ENCODE data around the gene SH3GL3. TPM values are rescaled to one million over a fixed set of nuclear protein-coding genes. Genes with fewer than 3 reads are reported as not detected.

SH3GL3 gene
- total RNA-seq, 2 experiments from 2014 or later: not detected

GRCh38 chr15:83656943-83657528 lies 209.9 kb downstream of the SH3GL3 start:
- no peak overlapping the region for H3K4me2 ChIP-seq (ENCODE audit: low read length)
- no peak for TF ChIP-seq CTCF (conservative IDR thresholded peaks at IDR 0.05; ENCODE audit: low read length)
- no peak for TF ChIP-seq EZH2phosphoT487 (IDR thresholded peaks at IDR 0.05; ENCODE audit: borderline replicate concordance, low read depth, low read length)
- POLR2A ChIA-PET: no interaction called here

GRCh38 chr15:83657549-83657948 lies 210.4 kb downstream of the SH3GL3 start:
- Histone ChIP-seq H3K27ac (ENCODE audit: low read depth, low read length, poor library complexity, severe bottlenecking) (no peak overlapping the region), H2AFZ (ENCODE audit: low read length) (no peak overlapping the region), H4K20me1 (ENCODE audit: insufficient read depth, low read length) (no peaks in the 10 kb centered on the region), H3K9me3 (ENCODE audit: low read length) (no peaks in the 10 kb centered on the region), H3K9me2 (ENCODE audit: insufficient read depth, low read length) (no peaks in the 10 kb centered on the region), H3K79me2 (ENCODE audit: insufficient read depth, low read depth, low read length) (no peaks in the 10 kb centered on the region), H3K4me2 (ENCODE audit: low read length) (no peak overlapping the region), H3K36me3 (ENCODE audit: insufficient read depth, low read length) (no peaks in the 10 kb centered on the region), H3K4me1 (ENCODE audit: insufficient read depth, low read length, poor library complexity, severe bottlenecking) (no peaks in the 10 kb centered on the region), H3K4me3 (ENCODE audit: low read depth, low read length, poor library complexity, severe bottlenecking) (no peak overlapping the region)
- no TSS peak for BruUV-seq (replicated peaks)
- ChIA-PET CTCF (ENCODE audit: unreplicated experiment) (interaction anchor here (0.5 kb wide), 1 partner anchor 34 kb away, joined by 3 read pairs; no protein-coding TSS in a partner anchor), POLR2A (no interaction called here)
- intact Hi-C loops (cut with micrococcal nuclease; ENCODE audit: unreplicated experiment): no loop called here
- no peak for DNase-seq (ENCODE audit: low spot score)
- peak; percentile 57 for TF ChIP-seq CTCF (conservative IDR thresholded peaks at IDR 0.05; ENCODE audit: low read length)
- TF ChIP-seq EZH2phosphoT487 (IDR thresholded peaks at IDR 0.05; ENCODE audit: borderline replicate concordance, low read depth, low read length): no peak

More at GRCh38 chr15:83656943-83657528, 209.9 kb downstream of the SH3GL3 start:
- no peaks in the 10 kb centered on the region for H3K36me3 ChIP-seq (ENCODE audit: insufficient read depth, low read length)
- intact Hi-C loops (cut with micrococcal nuclease; ENCODE audit: unreplicated experiment): no loop called here
- H2AFZ ChIP-seq (ENCODE audit: low read length): no peak overlapping the region
- no TSS peak for BruUV-seq (replicated peaks)
- H3K79me2 ChIP-seq (ENCODE audit: insufficient read depth, low read depth, low read length): no peaks in the 10 kb centered on the region
- H3K9me3 ChIP-seq (ENCODE audit: low read length): no peaks in the 10 kb centered on the region
- CTCF ChIA-PET (ENCODE audit: unreplicated experiment): interaction anchor here (0.5 kb wide), 1 partner anchor 34 kb away, joined by 3 read pairs; no protein-coding TSS in a partner anchor
- no peaks in the 10 kb centered on the region for H3K9me2 ChIP-seq (ENCODE audit: insufficient read depth, low read length)
- no peak overlapping the region for H3K4me3 ChIP-seq (ENCODE audit: low read depth, low read length, poor library complexity, severe bottlenecking)
- no peak for DNase-seq (ENCODE audit: low spot score)
- H4K20me1 ChIP-seq (ENCODE audit: insufficient read depth, low read length): no peaks in the 10 kb centered on the region
- no peak overlapping the region for H3K27ac ChIP-seq (ENCODE audit: low read depth, low read length, poor library complexity, severe bottlenecking)
- no peaks in the 10 kb centered on the region for H3K4me1 ChIP-seq (ENCODE audit: insufficient read depth, low read length, poor library complexity, severe bottlenecking)

Data from OCI-LY7 (cell line).